PFSK-1 (cell line): ENCODE measurements around the gene RNF26.

ENCODE experiments used
- FOXP2 ChIP-seq: optimal IDR thresholded peaks from 2 replicates; pipeline ENCODE3; 2011; ENCODE audit warnings: borderline replicate concordance, control low read depth, inconsistent platforms; ENCODE audit not compliant: insufficient read depth; ENCODE audit errors: extremely low read length, extremely low read depth
- POLR2AphosphoS5 ChIP-seq: IDR thresholded peaks from 2 replicates; pipeline ENCODE4 v1.6.1; 2012; ENCODE audit warnings: low read depth, mild to moderate bottlenecking, control low read depth, low read length, moderate library complexity
- SIN3A ChIP-seq: IDR thresholded peaks from 2 replicates; pipeline ENCODE4 v1.6.1; 2012; ENCODE audit warnings: mild to moderate bottlenecking, low read length, moderate library complexity, borderline replicate concordance; ENCODE audit not compliant: insufficient read depth
- TAF1 ChIP-seq: IDR thresholded peaks from 2 replicates; pipeline ENCODE4 v1.6.1; 2012; ENCODE audit warnings: low read length, control low read depth, borderline replicate concordance; ENCODE audit not compliant: insufficient read depth
- TF ChIP-seq, protein P1 (sequence below), 2 experiments: IDR thresholded peaks; 2 replicates each; pipeline versions ENCODE4 v1.6.1 to v1.8.0; 2011 to 2012; ENCODE audit warnings: low read depth in 2 of 2, low read length in 2 of 2, control low read depth in 1 of 2, inconsistent platforms in 1 of 2, mild to moderate bottlenecking in 1 of 2, moderate library complexity in 1 of 2; ENCODE audit not compliant: insufficient read depth in 1 of 2

The RNF26 gene

DNA sequence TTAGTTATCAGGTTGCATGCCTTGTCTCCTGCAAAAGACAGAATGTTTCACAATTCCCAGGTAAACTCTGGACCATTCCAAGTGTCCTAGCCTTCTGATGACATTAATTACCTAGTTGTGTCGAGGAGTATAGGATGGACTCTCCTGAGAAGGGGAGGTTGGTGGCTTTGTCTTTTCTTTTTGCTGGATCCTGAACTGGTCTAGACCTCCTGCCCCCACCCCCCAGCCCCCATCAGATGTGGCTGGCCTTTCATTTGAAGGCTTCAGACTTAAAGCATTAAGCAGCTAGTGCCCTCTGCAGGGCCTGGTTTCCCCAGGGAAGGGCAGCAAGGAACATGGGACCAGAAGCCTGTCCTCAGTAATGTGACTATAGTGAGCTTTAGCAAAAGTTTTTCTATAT is 27.1 kb upstream of the RNF26 start:
- TF ChIP-seq SIN3A (no peak), FOXP2 (no peak), POLR2AphosphoS5 (no peak), TAF1 (no peak)
- TF ChIP-seq, protein P1, sequence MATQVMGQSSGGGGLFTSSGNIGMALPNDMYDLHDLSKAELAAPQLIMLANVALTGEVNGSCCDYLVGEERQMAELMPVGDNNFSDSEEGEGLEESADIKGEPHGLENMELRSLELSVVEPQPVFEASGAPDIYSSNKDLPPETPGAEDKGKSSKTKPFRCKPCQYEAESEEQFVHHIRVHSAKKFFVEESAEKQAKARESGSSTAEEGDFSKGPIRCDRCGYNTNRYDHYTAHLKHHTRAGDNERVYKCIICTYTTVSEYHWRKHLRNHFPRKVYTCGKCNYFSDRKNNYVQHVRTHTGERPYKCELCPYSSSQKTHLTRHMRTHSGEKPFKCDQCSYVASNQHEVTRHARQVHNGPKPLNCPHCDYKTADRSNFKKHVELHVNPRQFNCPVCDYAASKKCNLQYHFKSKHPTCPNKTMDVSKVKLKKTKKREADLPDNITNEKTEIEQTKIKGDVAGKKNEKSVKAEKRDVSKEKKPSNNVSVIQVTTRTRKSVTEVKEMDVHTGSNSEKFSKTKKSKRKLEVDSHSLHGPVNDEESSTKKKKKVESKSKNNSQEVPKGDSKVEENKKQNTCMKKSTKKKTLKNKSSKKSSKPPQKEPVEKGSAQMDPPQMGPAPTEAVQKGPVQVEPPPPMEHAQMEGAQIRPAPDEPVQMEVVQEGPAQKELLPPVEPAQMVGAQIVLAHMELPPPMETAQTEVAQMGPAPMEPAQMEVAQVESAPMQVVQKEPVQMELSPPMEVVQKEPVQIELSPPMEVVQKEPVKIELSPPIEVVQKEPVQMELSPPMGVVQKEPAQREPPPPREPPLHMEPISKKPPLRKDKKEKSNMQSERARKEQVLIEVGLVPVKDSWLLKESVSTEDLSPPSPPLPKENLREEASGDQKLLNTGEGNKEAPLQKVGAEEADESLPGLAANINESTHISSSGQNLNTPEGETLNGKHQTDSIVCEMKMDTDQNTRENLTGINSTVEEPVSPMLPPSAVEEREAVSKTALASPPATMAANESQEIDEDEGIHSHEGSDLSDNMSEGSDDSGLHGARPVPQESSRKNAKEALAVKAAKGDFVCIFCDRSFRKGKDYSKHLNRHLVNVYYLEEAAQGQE (IDR thresholded peaks at IDR 0.05; ENCODE audit: insufficient read depth in 1 of 2, low read depth in 2 of 2, low read length in 2 of 2): no peak

DNA sequence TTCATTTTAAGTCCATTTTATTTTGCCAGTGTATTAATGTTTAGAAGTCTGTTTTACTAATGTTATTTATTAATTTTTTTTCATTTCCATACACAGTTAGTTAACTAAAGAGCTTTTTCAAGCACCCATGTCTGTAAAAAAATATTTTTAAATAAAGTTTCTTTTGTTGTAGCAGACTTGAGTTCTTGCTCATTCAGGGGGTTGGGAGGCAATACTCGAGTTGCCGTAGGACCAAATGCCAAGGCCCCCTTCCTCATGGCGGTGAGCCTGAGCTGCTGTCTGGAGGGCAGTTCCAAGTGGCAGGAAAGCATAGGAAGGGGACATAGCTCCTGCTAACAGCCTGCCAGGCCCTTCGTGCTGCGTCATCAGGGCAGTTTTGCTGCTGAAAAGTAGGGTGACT is 26.4 kb upstream of the RNF26 start:
- TF ChIP-seq, protein P1 (IDR thresholded peaks at IDR 0.05; ENCODE audit: insufficient read depth in 1 of 2, low read depth in 2 of 2, low read length in 2 of 2): no peak
- TF ChIP-seq FOXP2 (no peak), SIN3A (no peak), TAF1 (no peak), POLR2AphosphoS5 (no peak)

DNA sequence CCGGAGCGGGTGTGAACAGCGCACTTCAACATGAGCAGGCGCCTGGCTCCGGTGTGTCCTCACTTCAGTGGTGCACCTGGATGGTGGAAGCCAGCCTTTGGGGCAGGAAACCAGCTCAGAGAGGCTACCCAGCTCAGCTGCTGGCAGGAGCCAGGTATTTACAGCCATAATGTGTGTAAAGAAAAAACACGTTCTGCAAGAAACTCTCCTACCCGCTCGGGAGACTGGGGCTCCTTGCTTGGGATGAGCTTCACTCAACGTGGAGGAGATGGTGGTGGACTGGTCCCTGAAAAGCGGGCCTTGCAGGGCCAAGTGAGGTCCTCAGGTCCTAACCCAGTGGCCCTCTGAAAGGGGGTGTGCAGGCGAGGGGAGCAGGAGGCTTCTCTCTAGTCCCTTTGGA is 24.9 kb upstream of the RNF26 start:
- TF ChIP-seq TAF1 (no peak), FOXP2 (no peak), SIN3A (no peak), POLR2AphosphoS5 (no peak)
- TF ChIP-seq, protein P1 (IDR thresholded peaks at IDR 0.05; ENCODE audit: insufficient read depth in 1 of 2, low read depth in 2 of 2, low read length in 2 of 2): no peak

DNA sequence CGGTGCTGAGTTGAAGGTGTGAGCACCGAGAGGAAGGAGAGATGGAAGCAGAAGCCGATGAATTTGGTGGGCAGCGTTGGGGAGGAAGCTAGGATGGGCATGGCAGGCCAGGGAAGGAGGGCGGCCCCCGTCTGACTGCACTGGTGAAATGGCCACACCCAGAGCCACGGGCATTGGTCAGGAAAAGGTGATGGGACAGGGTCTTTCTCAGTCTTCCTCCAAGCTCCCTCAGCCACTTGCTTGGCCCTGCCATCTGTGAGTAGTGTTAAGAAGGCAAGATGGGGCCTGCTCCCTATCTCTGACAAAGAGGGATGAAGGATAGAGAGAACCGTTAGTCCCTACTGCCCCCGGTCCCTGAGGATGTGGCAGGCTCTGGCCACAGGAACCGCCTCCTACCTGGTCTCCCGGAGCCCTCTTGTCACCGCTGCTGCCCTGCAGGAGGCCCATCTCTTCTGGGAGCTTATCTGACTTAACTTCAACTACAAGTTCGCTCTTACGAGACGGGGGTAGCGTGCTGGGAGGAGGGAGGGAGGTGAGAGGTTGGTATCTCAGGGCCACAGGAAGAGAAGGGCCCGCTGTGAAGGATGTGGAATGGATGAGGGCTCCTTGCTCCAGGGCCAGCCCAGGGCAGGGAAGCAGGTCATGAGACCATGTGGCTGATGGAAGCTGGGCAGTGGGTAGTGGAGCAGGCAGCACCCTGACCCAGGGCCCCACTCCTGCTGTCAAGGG is 24.2 kb upstream of the RNF26 start:
- no peak for TF ChIP-seq FOXP2
- TF ChIP-seq SIN3A: no peak
- TF ChIP-seq TAF1: no peak
- TF ChIP-seq POLR2AphosphoS5: no peak
- TF ChIP-seq, protein P1 (IDR thresholded peaks at IDR 0.05; ENCODE audit: insufficient read depth in 1 of 2, low read depth in 2 of 2, low read length in 2 of 2): no peak

- TF ChIP-seq POLR2AphosphoS5 (no peak), TAF1 (no peak), SIN3A (no peak), FOXP2 (no peak)
- TF ChIP-seq, protein P1 (IDR thresholded peaks at IDR 0.05; ENCODE audit: insufficient read depth in 1 of 2, low read depth in 2 of 2, low read length in 2 of 2): no peak
Measured at GRCh38 chr11:119310682-119311052, 23.7 kb upstream of the RNF26 start.
